ENCODE measurements around the gene TMEM178B.
"Not testable (repeated sequence)": the region's sequence is repeated elsewhere in the genome, so short reads cannot be mapped to it uniquely, and the experiment has no call there.

Gene TMEM178B

GRCh38 chr7:141361479-141361878 lies 287.6 kb downstream of the TMEM178B start:
- no peak for DNase-seq

DNA sequence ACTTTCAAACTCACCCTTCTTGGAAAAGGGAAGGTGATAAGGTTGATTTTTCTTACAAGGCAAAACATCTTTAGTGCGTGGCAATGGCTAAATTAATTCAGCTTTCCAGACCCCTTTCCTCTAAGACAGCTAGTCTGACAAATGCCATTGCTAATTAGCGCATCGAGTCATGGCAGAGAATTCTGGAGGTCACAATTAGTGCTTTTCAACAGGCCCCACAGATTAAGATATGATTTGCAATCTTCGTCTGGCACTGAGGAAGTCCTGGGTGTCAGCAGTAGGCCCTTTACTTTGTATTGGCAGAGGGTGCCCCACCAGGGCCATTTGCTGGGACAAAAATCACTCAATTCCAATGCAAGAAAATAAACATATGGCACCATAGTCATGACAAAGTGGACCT lies 288.1 kb downstream of the TMEM178B start:
- DNase-seq = no peak

- DNase-seq = no peak
Observed at GRCh38 chr7:141362580-141363435, 288.9 kb downstream of the TMEM178B start.

DNA sequence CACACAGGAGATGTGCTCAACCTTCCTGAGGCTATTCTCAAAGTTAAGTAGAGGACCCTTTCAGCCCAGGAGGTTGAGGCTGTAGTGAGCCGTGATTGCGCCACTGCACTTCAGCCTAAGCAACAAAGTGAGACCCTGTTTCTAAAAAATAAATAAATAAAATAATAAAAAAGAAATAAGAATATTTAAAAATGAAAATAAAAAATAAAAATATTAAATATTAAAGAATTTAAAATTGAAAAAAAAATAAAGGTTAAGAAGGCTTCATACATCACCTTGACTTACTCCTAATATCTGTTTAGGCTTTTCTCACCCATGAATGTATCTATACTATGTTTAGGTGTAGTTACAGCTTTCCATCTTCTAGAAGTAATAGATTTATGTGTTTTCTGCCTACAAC lies 289.9 kb downstream of the TMEM178B start:
- no peak for DNase-seq

GRCh38 chr7:141366091-141366621 lies 292.3 kb downstream of the TMEM178B start:
- DNase-seq = no peak

DNA sequence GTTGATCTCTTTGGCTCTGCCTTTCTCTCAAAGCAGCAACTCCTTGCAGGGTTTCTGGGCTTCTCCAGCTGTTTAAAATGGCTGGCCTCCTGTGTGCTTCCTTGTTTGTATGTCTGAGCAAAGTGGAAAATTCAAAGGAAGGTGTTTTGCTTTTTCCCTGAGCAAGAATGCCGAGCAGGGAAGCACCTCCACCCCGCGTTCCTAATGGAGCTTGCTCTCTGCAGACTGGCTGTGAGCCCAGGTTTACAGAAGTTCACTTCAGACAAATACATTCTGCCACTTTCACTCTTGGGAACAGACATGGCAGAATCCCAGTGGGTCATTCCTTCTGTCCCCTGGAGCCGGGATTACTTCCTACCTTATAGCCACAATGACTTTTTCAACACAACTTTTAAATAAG lies 295.6 kb downstream of the TMEM178B start:
- no peak for DNase-seq

DNA sequence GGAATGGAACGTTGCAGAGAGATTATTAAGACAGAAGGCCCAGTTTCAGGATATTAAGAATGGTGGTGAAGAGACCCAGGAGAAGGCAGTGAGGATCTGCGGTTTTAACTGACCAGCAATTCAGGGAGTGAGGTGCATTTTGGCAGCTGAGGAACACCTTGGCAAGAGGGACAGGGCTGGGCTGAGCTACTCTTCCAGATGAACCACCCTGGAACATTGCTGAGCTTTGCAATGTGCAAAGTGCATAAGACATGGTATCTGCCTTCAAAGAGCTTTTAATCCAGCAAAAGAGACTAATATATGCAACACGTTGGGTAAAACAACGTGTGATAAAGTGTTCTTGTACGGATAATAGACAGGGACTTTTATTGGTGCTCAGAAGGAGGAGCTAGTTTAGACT lies 296.3 kb downstream of the TMEM178B start:
- no peak for DNase-seq

DNA sequence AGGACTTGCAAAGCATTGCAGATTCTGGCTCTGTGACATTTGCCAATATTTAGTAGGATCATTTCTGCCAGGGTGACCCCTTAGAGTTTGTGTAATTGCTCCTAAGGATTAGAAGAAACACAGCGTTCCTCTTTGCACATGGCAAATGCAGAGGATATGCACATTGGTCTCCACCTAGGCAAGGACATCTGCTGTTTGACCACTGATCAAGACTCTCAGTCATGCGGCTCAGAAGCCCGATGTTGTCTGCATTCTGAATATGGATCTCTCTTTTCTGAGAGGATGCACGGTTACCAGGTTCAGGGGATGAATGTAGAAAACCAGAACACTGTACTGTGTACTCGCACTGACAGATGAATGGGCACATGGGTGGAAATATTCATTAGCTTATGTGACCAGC lies 296.8 kb downstream of the TMEM178B start:
- DNase-seq = no peak

- DNase-seq = no peak
Observed at GRCh38 chr7:141374425-141374824, 300.6 kb downstream of the TMEM178B start.

- DNase-seq = no peak
Observed at GRCh38 chr7:141375442-141375841, 301.6 kb downstream of the TMEM178B start.

DNA sequence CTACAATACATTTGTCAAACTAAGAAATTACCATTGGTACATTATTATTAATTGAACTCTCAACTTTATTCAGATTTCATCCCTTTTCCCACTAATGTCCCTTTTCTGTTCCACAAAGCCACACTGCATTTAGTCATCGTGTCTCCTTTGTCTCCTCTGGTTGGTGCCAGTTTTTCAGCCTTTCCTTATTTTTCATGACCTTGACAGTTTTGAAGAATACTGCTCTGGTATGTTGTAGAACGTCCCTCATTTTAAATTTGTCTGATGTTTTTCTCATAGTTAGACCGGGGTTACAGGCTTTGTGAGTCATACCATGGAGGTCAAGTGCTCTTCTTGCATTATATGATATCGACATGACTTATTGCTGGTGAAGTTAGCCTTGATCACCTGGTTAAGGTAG lies 304.0 kb downstream of the TMEM178B start:
- no peak for DNase-seq

GRCh38 chr7:141378405-141378804 lies 304.5 kb downstream of the TMEM178B start:
- DNase-seq = no peak

DNA sequence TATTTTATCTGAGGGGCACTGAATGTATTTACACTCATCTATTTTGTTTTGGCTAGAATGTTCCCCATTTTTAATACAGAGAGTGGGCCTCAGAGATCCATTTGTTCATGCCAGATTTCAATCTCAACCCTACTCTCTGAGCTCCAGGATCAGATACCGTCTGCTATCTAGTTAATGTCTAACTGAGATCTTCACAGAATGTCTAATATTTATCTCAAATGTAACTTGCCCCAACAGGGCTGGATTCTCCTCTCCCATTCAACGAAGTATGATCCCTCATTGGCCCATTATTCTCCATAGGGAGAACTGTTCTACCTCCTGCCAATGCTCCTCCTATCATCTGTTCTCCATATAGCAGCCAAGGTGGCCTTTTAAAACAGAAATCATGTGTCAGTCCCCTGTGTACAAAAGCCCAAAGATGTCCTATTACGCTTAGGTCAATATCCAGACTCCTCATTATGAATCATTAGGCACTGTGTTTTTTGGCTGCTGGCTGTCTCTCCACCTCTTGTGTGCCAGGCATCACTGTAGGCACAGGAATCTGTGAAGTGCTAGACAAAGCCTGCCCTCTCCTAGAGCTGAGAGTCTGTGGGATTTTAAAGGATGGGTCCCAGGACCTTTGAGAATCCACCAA lies 308.0 kb downstream of the TMEM178B start:
- DNase-seq = no peak

GRCh38 chr7:141383356-141383755 lies 309.5 kb downstream of the TMEM178B start:
- not testable (repeated sequence) for DNase-seq

- DNase-seq = no peak
Observed at GRCh38 chr7:141386881-141387280, 313.0 kb downstream of the TMEM178B start.

GRCh38 chr7:141387521-141388217 lies 313.8 kb downstream of the TMEM178B start:
- DNase-seq = no peak

DNA sequence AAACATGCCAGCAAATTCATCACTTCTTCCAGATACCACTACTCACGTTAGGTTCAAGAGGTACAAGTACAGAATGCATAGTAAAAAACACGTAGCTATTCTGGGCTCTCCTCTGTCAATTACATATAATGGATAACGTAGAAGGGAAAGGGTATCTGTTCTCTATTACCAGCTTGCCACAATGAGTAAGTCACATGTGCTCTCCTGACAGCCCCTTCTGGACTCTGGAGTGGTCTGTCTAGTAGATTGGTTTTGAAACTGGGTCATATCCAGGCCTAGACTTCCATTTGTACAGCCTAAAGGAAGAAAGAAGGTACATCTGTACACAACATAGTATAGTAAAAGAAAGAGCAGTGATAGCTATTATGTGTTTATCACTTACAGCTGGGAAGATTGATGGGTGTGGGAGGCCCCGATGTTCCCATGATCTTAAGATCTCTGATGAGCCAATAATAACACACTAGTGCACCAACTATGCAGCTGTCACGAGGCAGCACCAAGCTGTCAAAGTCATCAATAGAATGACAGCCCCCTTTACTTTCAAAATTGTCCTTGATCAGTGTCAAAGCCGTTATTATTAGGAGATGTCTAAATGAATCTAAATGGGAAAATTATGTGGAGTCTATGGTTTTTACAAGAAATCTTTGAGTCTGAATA lies 315.4 kb downstream of the TMEM178B start:
- no peak for DNase-seq

- DNase-seq = no peak
Observed at GRCh38 chr7:141390339-141390738, 316.5 kb downstream of the TMEM178B start.

DNA sequence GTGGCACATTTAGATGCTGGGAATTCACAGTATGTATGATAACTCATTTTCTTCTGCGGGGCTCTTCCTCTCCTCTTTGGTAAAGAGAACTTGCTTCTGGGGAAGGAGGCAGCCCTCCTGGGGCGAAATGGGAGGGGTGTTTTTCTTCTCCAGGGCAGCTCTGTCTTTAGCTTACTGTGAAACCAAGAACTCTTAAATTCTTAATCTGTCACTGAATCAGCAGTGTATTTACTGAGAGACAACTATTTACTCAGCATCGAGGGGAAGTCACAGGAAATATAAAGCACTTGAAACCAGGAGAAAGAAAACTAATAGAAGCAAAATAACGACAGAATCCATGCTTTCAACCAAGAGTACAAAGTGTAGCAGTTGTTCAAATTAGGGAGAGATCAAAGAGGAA lies 319.2 kb downstream of the TMEM178B start:
- DNase-seq = no peak

DNA sequence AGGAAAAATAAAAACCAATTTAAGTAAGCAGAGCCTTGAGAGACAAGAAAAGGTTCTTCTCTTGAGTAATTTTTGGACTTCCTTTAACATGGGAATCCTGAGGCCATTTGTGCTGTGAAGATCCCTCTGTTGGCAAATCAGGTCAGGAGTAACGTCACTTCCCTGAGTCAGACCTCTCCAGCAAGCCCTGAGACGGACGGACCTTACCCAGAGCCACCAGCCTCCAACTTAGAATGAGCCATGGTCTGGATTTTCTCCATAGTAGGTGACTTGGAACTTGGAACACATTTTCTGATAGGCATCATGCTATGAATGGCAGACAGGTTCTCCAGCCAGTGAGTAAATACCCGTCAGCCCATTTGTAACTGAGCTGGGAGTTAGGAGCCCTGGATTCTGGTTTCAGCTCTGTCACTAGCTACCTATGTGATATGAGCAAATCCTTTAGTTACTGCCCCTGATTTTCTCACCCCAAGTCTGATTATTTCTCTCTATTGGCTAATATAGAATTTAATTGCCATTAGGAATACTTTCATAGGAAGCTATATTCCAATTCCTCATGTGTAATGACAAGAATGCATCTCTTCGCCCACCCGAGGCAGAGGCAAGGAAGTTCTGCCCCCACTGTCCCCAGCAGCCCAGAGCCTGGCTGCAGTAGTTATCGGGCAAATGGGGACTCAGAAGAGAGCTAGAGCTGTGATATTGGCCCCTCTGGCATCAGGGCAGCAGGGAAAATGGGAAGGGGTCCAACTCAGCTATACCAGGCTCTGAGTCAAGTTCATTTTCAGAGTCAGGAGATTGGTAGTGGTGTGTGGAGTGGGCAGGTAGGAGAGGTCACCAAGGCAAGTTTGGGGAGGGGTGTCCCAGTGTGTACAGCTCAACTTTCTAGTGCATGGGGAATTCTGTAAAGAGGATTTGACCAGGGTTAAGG lies 323.6 kb downstream of the TMEM178B start:
- DNase-seq = no peak

GRCh38 chr7:141400356-141400755 lies 326.5 kb downstream of the TMEM178B start:
- no peak for DNase-seq
